H1 (cell line): ENCODE results near the gene EID1. TPM values are rescaled to one million over a fixed set of nuclear protein-coding genes. Genes with fewer than 3 reads are reported as not detected.

ENCODE experiments used
- CTCF ChIA-PET: fragments of 300-600 bp; sonication (Branson Sonifier 250); formaldehyde crosslinking; loops from one replicate; lab custom pipeline; 2021; ENCODE audit not compliant: partially characterized antibody; lab: Charles Lee
- POLR2A ChIA-PET: fragments of 300-600 bp; sonication (Branson Sonifier 250); formaldehyde crosslinking; loops from one replicate; lab custom pipeline; 2021; ENCODE audit warnings: inconsistent platforms; ENCODE audit not compliant: partially characterized antibody; lab: Charles Lee
- DNase-seq, 2 experiments: peaks; one replicate each; pipeline versions ENCODE4 v3.0.0 to v3.0.0-alpha.2; 2010 to 2022; ENCODE audit warnings: low spot score in 2 of 2, low read depth in 1 of 2, mixed read lengths in 1 of 2
- FAIRE-seq: peaks from 2 replicates; lab custom pipeline; 2011; peaks lifted over from hg19 to GRCh38; lab: Jason Lieb, UNC
- H2AFZ ChIP-seq: 2 replicates; pipeline ENCODE4 v1.8.1; 2012; ENCODE audit warnings: low read length, inconsistent platforms
- H2AK5ac ChIP-seq: 2 replicates; pipeline ENCODE4 v1.6.1; 2013; ENCODE audit warnings: low read depth, low read length
- H2BK120ac ChIP-seq: replicated peaks from 2 replicates; pipeline ENCODE3; 2013; ENCODE audit warnings: low read depth, low read length, inconsistent platforms
- H2BK12ac ChIP-seq: 2 replicates; pipeline ENCODE4 v1.6.1; 2013; ENCODE audit warnings: low read depth, low read length
- H2BK15ac ChIP-seq: 2 replicates; pipeline ENCODE4 v1.6.1; 2013; ENCODE audit warnings: low read length
- H2BK20ac ChIP-seq: 2 replicates; pipeline ENCODE4 v1.6.1; 2013; ENCODE audit warnings: low read length
- H2BK5ac ChIP-seq: 2 replicates; pipeline ENCODE4 v1.6.1; 2013; ENCODE audit warnings: low read depth, low read length
- H3K14ac ChIP-seq: 2 replicates; pipeline ENCODE4 v1.6.1; 2013; ENCODE audit warnings: inconsistent platforms; ENCODE audit not compliant: insufficient read length
- H3K18ac ChIP-seq: 2 replicates; pipeline ENCODE4 v1.6.1; 2013; ENCODE audit warnings: low read length; ENCODE audit errors: extremely low read depth
- H3K23ac ChIP-seq: 2 replicates; pipeline ENCODE4 v1.6.1; 2013; ENCODE audit warnings: inconsistent platforms; ENCODE audit not compliant: insufficient read length
- H3K23me2 ChIP-seq: 2 replicates; pipeline ENCODE4 v1.6.1; 2013; ENCODE audit warnings: low read depth, low read length
- H3K27ac ChIP-seq: 2 replicates; pipeline ENCODE4 v1.6.1; 2011; ENCODE audit warnings: low read depth, low read length, inconsistent platforms
- H3K27me3 ChIP-seq, 4 experiments: replicated peaks in 1 of 4; 1 replicate in 1 of 4; 2 replicates in 3 of 4; pipeline versions ENCODE4 v1.6.1 to v1.8.1; 2011 to 2013; ENCODE audit warnings: low read length in 3 of 4, mild to moderate bottlenecking in 3 of 4, inconsistent platforms in 2 of 4, mixed read lengths in 2 of 4, moderate library complexity in 1 of 4; ENCODE audit not compliant: control insufficient read depth in 3 of 4, insufficient read depth in 3 of 4; ENCODE audit errors: extremely low read depth in 1 of 4
- H3K36me3 ChIP-seq, 4 experiments: 2 replicates each; pipeline versions ENCODE4 v1.6.1 to v1.8.1; 2011 to 2013; ENCODE audit warnings: mild to moderate bottlenecking in 4 of 4, low read length in 3 of 4, moderate library complexity in 2 of 4, control low read depth in 1 of 4, inconsistent platforms in 1 of 4; ENCODE audit not compliant: insufficient read depth in 4 of 4, control insufficient read depth in 2 of 4
- H3K4ac ChIP-seq: replicated peaks from 2 replicates; pipeline ENCODE3; 2013; ENCODE audit warnings: low read length, low read depth, mixed read lengths, inconsistent platforms; ENCODE audit not compliant: insufficient read length
- H3K4me1 ChIP-seq, 4 experiments: replicated peaks in 1 of 4; 1 replicate in 1 of 4; 2 replicates in 3 of 4; pipeline versions ENCODE4 v1.6.1 to v1.8.1; 2011 to 2013; ENCODE audit warnings: low read length in 3 of 4, inconsistent platforms in 2 of 4, mixed read lengths in 1 of 4; ENCODE audit not compliant: insufficient read depth in 4 of 4, control insufficient read depth in 3 of 4
- H3K4me2 ChIP-seq, 2 experiments: 2 replicates each; pipeline versions ENCODE4 v1.6.1 to v1.8.1; 2011 to 2013; ENCODE audit warnings: low read depth in 2 of 2, low read length in 2 of 2, control low read depth in 1 of 2, inconsistent platforms in 1 of 2, mild to moderate bottlenecking in 1 of 2; ENCODE audit not compliant: insufficient read depth in 1 of 2
- H3K4me3 ChIP-seq, 4 experiments: fragments of 200-600, 300-600 bp in 1 of 4; sonication (generic), shearing (Covaris generic), sonication (Bioruptor Twin) in 1 of 4; 2 replicates each; pipeline versions ENCODE4 v1.5.1 to v1.8.1; 2011 to 2016; ENCODE audit warnings: low read length in 4 of 4, low read depth in 3 of 4, control low read depth in 2 of 4, inconsistent platforms in 2 of 4, mild to moderate bottlenecking in 2 of 4, mixed read lengths in 1 of 4, moderate library complexity in 1 of 4; ENCODE audit not compliant: insufficient read depth in 2 of 4; ENCODE audit errors: extremely low read depth in 1 of 4
- H3K56ac ChIP-seq: replicated peaks from 2 replicates; pipeline ENCODE3; 2013; ENCODE audit warnings: low read depth, mild to moderate bottlenecking, mixed read lengths, low read length, inconsistent platforms; ENCODE audit not compliant: insufficient read length
- H3K79me1 ChIP-seq: 2 replicates; pipeline ENCODE4 v1.6.1; 2013; ENCODE audit warnings: low read depth, low read length, control low read depth
- H3K79me2 ChIP-seq, 2 experiments: 2 replicates each; pipeline versions ENCODE4 v1.6.1 to v1.8.1; 2012 to 2013; ENCODE audit warnings: low read length in 2 of 2, mild to moderate bottlenecking in 2 of 2, inconsistent platforms in 1 of 2; ENCODE audit not compliant: insufficient read depth in 2 of 2, control insufficient read depth in 1 of 2
- H3K9ac ChIP-seq, 4 experiments: replicated peaks in 1 of 4; 1 replicate in 1 of 4; 2 replicates in 3 of 4; pipeline versions ENCODE4 v1.6.1 to v1.8.1; 2011 to 2013; ENCODE audit warnings: low read depth in 3 of 4, low read length in 3 of 4, control low read depth in 2 of 4, mild to moderate bottlenecking in 2 of 4, moderate library complexity in 2 of 4, inconsistent platforms in 1 of 4; ENCODE audit errors: extremely low read depth in 1 of 4
- H3K9me3 ChIP-seq, 2 experiments: 2 replicates each; pipeline versions ENCODE4 v1.6.1 to v1.8.1; 2012 to 2013; ENCODE audit warnings: mild to moderate bottlenecking in 2 of 2, moderate library complexity in 2 of 2, control low read depth in 1 of 2, inconsistent platforms in 1 of 2, low read depth in 1 of 2, low read length in 1 of 2, mixed read lengths in 1 of 2; ENCODE audit not compliant: insufficient read depth in 2 of 2
- H4K20me1 ChIP-seq, 2 experiments: replicated peaks in 1 of 2; 2 replicates each; pipeline versions ENCODE3 to v1.8.1; 2011 to 2013; ENCODE audit warnings: inconsistent platforms in 2 of 2, low read length in 2 of 2, mild to moderate bottlenecking in 1 of 2; ENCODE audit not compliant: insufficient read depth in 2 of 2, control insufficient read depth in 1 of 2
- H4K5ac ChIP-seq: 2 replicates; pipeline ENCODE4 v1.6.1; 2013; ENCODE audit warnings: low read length, low read depth, mixed read lengths, inconsistent platforms; ENCODE audit not compliant: insufficient read length
- H4K8ac ChIP-seq: 2 replicates; pipeline ENCODE4 v1.8.0; 2013; ENCODE audit warnings: mild to moderate bottlenecking, moderate library complexity, low read length, inconsistent platforms; ENCODE audit not compliant: insufficient read depth; ENCODE audit errors: extremely low read depth
- H4K91ac ChIP-seq: replicated peaks from 2 replicates; pipeline ENCODE3; 2013; ENCODE audit warnings: low read length, mixed read lengths, inconsistent platforms; ENCODE audit not compliant: insufficient read length
- BCL11A ChIP-seq, 2 experiments: IDR thresholded peaks; one replicate each; pipeline ENCODE4 v1.6.1; 2011; ENCODE audit warnings: low read depth in 2 of 2, low read length in 2 of 2, mild to moderate bottlenecking in 2 of 2
- CTCF ChIP-seq, 3 experiments: IDR thresholded peaks; 1 replicate in 2 of 3; 2 replicates in 1 of 3; pipeline versions ENCODE4 v1.5.1 to v1.6.1; 2011; ENCODE audit warnings: low read length in 3 of 3, mild to moderate bottlenecking in 3 of 3, inconsistent platforms in 2 of 3, low read depth in 1 of 3, moderate library complexity in 1 of 3; ENCODE audit not compliant: insufficient read depth in 1 of 3; ENCODE audit errors: control extremely low read depth in 1 of 3
- WGBS, 2 experiments: shearing (Covaris generic) in 1 of 2; methylation state at CpG; one replicate each; pipeline versions ENCODE4 v1.1.6 to v1.1.7; 2013 to 2015; ENCODE audit warnings: low lambda C conversion rate in 2 of 2, mixed read lengths in 2 of 2, inconsistent platforms in 1 of 2, low coverage in 1 of 2, missing lambda C conversion rate in 1 of 2; ENCODE audit not compliant: insufficient replicate concordance in 2 of 2, insufficient coverage in 1 of 2, insufficient read length in 1 of 2; ENCODE audit errors: extremely low coverage in 1 of 2, missing lambda C conversion rate in 1 of 2; 5-methylcytosine and 5-hydroxymethylcytosine counted together
- polyA plus RNA-seq, 7 experiments: library from polyadenylated mRNA; depleted of rRNA in 3 of 7; stranded (reverse) in 5 of 7; unstranded in 2 of 7; fragments of >200 nt in 5 of 7; fragments of 200-250 nt in 2 of 7; gene quantifications; 1 replicate in 5 of 7; 2 replicates in 1 of 7; 4 replicates in 1 of 7; pipeline versions ENCODE4 v1.2.1 to v1.2.3, GENCODE V29; 2011 to 2013; ENCODE audit warnings: missing spikeins in 2 of 7, mixed read lengths in 2 of 7
- total RNA-seq: library from RNA; stranded (reverse); fragmentation: NEBNext Ultra II Directional; extraction: Animal tissue kit (Norgen Biotek cat#: 25700); gene quantifications from 2 replicates; pipeline ENCODE4 v1.2.1, GENCODE V29; 2021

The EID1 gene
- total and polyA plus RNA-seq, 2 of the 8 experiments (the other 6 are each of a cell fraction or from before 2014, with no cell fraction given), result 101 to 110 TPM

GRCh38 chr15:48875241-48875960, 2.5 kb upstream of the EID1 start:
- Histone ChIP-seq H2BK20ac (no peak overlapping the region), H3K18ac (no peak overlapping the region), H2AK5ac (no peak overlapping the region), H3K4me2 (no peak overlapping the region), H2AFZ (no peak overlapping the region), H3K79me2 (peaks cover 0 to 23% of the 10 kb centered on the region in 2 experiments; a peak in 3 of 4 replicates), H3K56ac (no peak overlapping the region), H4K5ac (no peak overlapping the region), H2BK120ac (no peak overlapping the region), H3K23me2 (no peaks in the 10 kb centered on the region), H2BK15ac (no peak overlapping the region), H3K9ac (no peak overlapping the region), H3K14ac (no peak overlapping the region), H4K20me1 (no peaks in the 10 kb centered on the region), H3K79me1 (no peaks in the 10 kb centered on the region), H3K9me3 (no peaks in the 10 kb centered on the region), H3K27ac (no peak overlapping the region), H3K27me3 (no peaks in the 10 kb centered on the region), H3K4me1 (0 out of 7 replicates have a peak, but pooled peaks cover 0 to 4% (median 0%) of the 10 kb centered on the region in 4 experiments), H3K4me3 (no peak overlapping the region), H4K8ac (no peak overlapping the region), H2BK5ac (no peak overlapping the region), H4K91ac (no peak overlapping the region), H3K4ac (no peak overlapping the region), H3K36me3 (no peaks in the 10 kb centered on the region; a peak in 1 of 8 replicates), H2BK12ac (no peak overlapping the region), H3K23ac (no peak overlapping the region)
- WGBS, 2 experiments, result 91% methylated on average over 2 of the region's 2 CpGs; no CpG with 5 or more reads in 1 of the 2 experiments
- FAIRE-seq (no peak), DNase-seq (no peak)
- CTCF ChIA-PET, result interaction anchor here (0.9 to 2.3 kb wide), 3 partner anchors 14 to 100 kb away, joined by 3 to 10 read pairs (median 7); no protein-coding TSS in a partner anchor
- no peak for TF ChIP-seq BCL11A (IDR thresholded peaks at IDR 0.05; ENCODE audit: low read depth in 2 of 2, low read length in 2 of 2)
- TF ChIP-seq CTCF (IDR thresholded peaks at IDR 0.05; ENCODE audit: control extremely low read depth in 1 of 3, insufficient read depth in 1 of 3, low read depth in 1 of 3, low read length in 3 of 3), result no peak
- POLR2A ChIA-PET, result no interaction called here
